Measurements from ENCODE around the gene USP35. TPM values are rescaled to one million over a fixed set of nuclear protein-coding genes. Genes with fewer than 3 reads are reported as not detected.
A peak's percentile ranks its signal among the peaks of the same experiment; 100 is the strongest.

USP35 gene
- total RNA-seq, 4 donors from 2014 or later: 7.4 to 17.2 (median 10.9) TPM

GRCh38 chr11:78145511-78146025 is 43.2 kb upstream of the USP35 start:
- no peak overlapping the region for H3K27ac ChIP-seq
- H3K4me1 ChIP-seq: peaks cover 0 to 2% (median under 1%) of the 10 kb centered on the region in 4 donors
- no peak overlapping the region for H3K4me3 ChIP-seq
- H3K36me3 ChIP-seq: no peaks in the 10 kb centered on the region
- WGBS, 2 donors (ENCODE audit: low coverage in 1 of 2): 76 to 100% methylated on average over 1 of the region's 1 CpG
- in situ Hi-C loops (cut with MboI; ENCODE audit: low pct_ligation_motif_present in 1 of 4, low pct_unique_long_range_greater_than_20kb in 1 of 4, low sequenced_read_pairs in 3 of 4) (loop anchor here in 2 of 4 donors (25.0 kb wide), 1 partner anchor 417 kb away; the partner anchor contains the start of gene NARS2 (in 2 of the 2)), intact Hi-C loops (cut with DNase I; ENCODE audit: low total_unique reads) (no loop called here)
- no peaks in the 10 kb centered on the region for H3K9me3 ChIP-seq
- no peaks in the 10 kb centered on the region for H3K27me3 ChIP-seq
- no peak for TF ChIP-seq POLR2A (IDR thresholded peaks at IDR 0.05)
- TF ChIP-seq, protein P1, sequence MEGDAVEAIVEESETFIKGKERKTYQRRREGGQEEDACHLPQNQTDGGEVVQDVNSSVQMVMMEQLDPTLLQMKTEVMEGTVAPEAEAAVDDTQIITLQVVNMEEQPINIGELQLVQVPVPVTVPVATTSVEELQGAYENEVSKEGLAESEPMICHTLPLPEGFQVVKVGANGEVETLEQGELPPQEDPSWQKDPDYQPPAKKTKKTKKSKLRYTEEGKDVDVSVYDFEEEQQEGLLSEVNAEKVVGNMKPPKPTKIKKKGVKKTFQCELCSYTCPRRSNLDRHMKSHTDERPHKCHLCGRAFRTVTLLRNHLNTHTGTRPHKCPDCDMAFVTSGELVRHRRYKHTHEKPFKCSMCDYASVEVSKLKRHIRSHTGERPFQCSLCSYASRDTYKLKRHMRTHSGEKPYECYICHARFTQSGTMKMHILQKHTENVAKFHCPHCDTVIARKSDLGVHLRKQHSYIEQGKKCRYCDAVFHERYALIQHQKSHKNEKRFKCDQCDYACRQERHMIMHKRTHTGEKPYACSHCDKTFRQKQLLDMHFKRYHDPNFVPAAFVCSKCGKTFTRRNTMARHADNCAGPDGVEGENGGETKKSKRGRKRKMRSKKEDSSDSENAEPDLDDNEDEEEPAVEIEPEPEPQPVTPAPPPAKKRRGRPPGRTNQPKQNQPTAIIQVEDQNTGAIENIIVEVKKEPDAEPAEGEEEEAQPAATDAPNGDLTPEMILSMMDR (IDR thresholded peaks at IDR 0.05): no peak
- no peak for TF ChIP-seq POLR2AphosphoS5 (IDR thresholded peaks at IDR 0.05)
- TF ChIP-seq EP300 (IDR thresholded peaks at IDR 0.05; ENCODE audit: low read depth): no peak
- no peak for DNase-seq

DNA sequence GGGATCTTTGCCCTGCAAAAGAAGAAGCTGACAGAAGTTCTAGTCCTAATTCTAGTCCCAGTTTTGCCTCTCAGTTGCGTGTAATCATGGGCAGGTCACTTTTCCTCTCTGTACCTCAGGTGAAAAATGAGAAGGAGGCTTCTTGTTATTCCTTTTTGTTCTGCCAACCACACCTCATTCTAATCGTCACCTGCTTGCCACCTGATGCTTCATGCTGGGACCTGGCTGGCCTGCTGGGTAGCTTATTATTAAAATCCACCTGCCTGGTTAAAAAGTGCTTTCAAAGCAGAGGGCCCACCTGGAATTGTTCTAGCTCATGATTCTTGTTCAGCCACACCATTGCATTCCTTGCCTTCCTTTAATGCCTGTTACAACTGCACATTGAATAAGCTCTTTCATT is 40.9 kb upstream of the USP35 start:
- intact Hi-C loops (cut with DNase I; ENCODE audit: low total_unique reads): no loop called here

GRCh38 chr11:78149646-78150045 is 39.1 kb upstream of the USP35 start:
- no peaks in the 10 kb centered on the region for H3K4me1 ChIP-seq
- no peaks in the 10 kb centered on the region for H3K36me3 ChIP-seq
- no peaks in the 10 kb centered on the region for H3K27me3 ChIP-seq
- WGBS, 2 donors (ENCODE audit: low coverage in 1 of 2): 9 to 36% methylated on average over 1 of the region's 1 CpG
- H3K4me3 ChIP-seq: no peak overlapping the region
- H3K9me3 ChIP-seq: no peaks in the 10 kb centered on the region
- no peak for TF ChIP-seq POLR2AphosphoS5 (IDR thresholded peaks at IDR 0.05)
- TF ChIP-seq EP300 (IDR thresholded peaks at IDR 0.05; ENCODE audit: low read depth): no peak
- no peak for TF ChIP-seq POLR2A (IDR thresholded peaks at IDR 0.05)
- TF ChIP-seq, protein P1 (IDR thresholded peaks at IDR 0.05): peak in 2 of 5 experiments; percentile 12
- intact Hi-C loops (cut with DNase I; ENCODE audit: low total_unique reads): loop anchor here (5.0 kb wide), 1 partner anchor 38 kb away; the partner anchor contains the start of genes KCTD21 and USP35
- DNase-seq: no peak
- H3K27ac ChIP-seq: no peak overlapping the region
- in situ Hi-C loops (cut with MboI; ENCODE audit: low pct_ligation_motif_present in 1 of 4, low pct_unique_long_range_greater_than_20kb in 1 of 4, low sequenced_read_pairs in 3 of 4): loop anchor here in 2 of 4 donors (25.0 kb wide), 1 partner anchor 413 kb away; the partner anchor contains the start of gene NARS2 (in 2 of the 2)

More for the DNA sequence above, 40.9 kb upstream of the USP35 start:
- 93 to 94% methylated on average over 2 of the region's 2 CpGs for WGBS, 2 donors (ENCODE audit: low coverage in 1 of 2)
- DNase-seq: no peak
- no peaks in the 10 kb centered on the region for H3K36me3 ChIP-seq
- H3K4me3 ChIP-seq: no peak overlapping the region
- no peaks in the 10 kb centered on the region for H3K4me1 ChIP-seq
- H3K9me3 ChIP-seq: no peaks in the 10 kb centered on the region
- H3K27me3 ChIP-seq: no peaks in the 10 kb centered on the region
- no peak for TF ChIP-seq EP300 (IDR thresholded peaks at IDR 0.05; ENCODE audit: low read depth)
- TF ChIP-seq POLR2AphosphoS5 (IDR thresholded peaks at IDR 0.05): no peak
- TF ChIP-seq POLR2A (IDR thresholded peaks at IDR 0.05): no peak
- TF ChIP-seq, protein P1 (IDR thresholded peaks at IDR 0.05): no peak
- H3K27ac ChIP-seq: no peak overlapping the region
- in situ Hi-C loops (cut with MboI; ENCODE audit: low pct_ligation_motif_present in 1 of 4, low pct_unique_long_range_greater_than_20kb in 1 of 4, low sequenced_read_pairs in 3 of 4): loop anchor here in 2 of 4 donors (25.0 kb wide), 1 partner anchor 414 kb away; the partner anchor contains the start of gene NARS2 (in 2 of the 2)

DNA sequence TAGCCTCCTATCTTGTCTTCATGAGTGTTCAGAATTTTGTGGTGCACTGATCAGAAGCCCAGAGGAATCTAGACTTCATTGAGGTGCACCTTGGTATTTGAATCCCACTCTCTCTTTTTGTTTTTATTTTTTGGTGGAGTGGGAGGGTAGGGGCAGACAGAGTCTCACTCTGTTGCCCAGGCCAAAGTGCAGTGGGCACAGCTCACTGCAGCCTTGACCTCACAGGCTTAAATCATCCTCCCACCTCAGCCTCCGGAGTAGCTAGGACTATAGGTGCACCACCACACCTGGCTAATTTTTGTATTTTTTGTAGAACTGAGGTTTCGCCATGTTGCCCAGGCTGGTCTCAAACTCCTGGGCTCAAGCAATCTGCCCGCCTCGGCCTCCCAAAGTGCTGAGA is 38.4 kb upstream of the USP35 start:
- WGBS, 2 donors (ENCODE audit: low coverage in 1 of 2): 81 to 83% methylated on average over 2 to 4 of the region's 4 CpGs
- H3K27ac ChIP-seq: no peak overlapping the region

More for the DNA sequence above, 38.4 kb upstream of the USP35 start:
- no peak for DNase-seq
- Histone ChIP-seq H3K36me3 (no peaks in the 10 kb centered on the region), H3K27me3 (no peaks in the 10 kb centered on the region), H3K9me3 (no peaks in the 10 kb centered on the region), H3K4me3 (no peak overlapping the region), H3K4me1 (no peaks in the 10 kb centered on the region)
- TF ChIP-seq, protein P1 (IDR thresholded peaks at IDR 0.05): no peak
- TF ChIP-seq EP300 (IDR thresholded peaks at IDR 0.05; ENCODE audit: low read depth) (no peak), POLR2A (IDR thresholded peaks at IDR 0.05) (no peak), POLR2AphosphoS5 (IDR thresholded peaks at IDR 0.05) (no peak)
- intact Hi-C loops (cut with DNase I; ENCODE audit: low total_unique reads) (loop anchor here (5.0 kb wide), 1 partner anchor 37 kb away; the partner anchor contains the start of genes KCTD21 and USP35), in situ Hi-C loops (cut with MboI; ENCODE audit: low pct_ligation_motif_present in 1 of 4, low pct_unique_long_range_greater_than_20kb in 1 of 4, low sequenced_read_pairs in 3 of 4) (no loop called here)
